PC-9 (cell line): ENCODE results near the gene ACTRT2. TPM values are rescaled to one million over a fixed set of nuclear protein-coding genes. Genes with fewer than 3 reads are reported as not detected.

Experiments used
- BruUV-seq: library from RNA; stranded (reverse); fragments of 400-500 nt; replicated peaks from 2 replicates; lab custom pipeline; 2021; lab: Mats Ljungman, UMichigan
- CTCF ChIA-PET: fragments of 300-600 bp; sonication (Branson Sonifier 250); formaldehyde crosslinking; loops from one replicate; lab custom pipeline; 2022; ENCODE audit warnings: antibody characterized with exemption; lab: Charles Lee
- POLR2A ChIA-PET: fragments of 300-600 bp; sonication (Branson Sonifier 250); formaldehyde crosslinking; loops from one replicate; lab custom pipeline; 2022; ENCODE audit warnings: antibody characterized with exemption; ENCODE audit not compliant: unreplicated experiment; lab: Charles Lee
- DNase-seq, 2 experiments: peaks; one replicate each; pipeline versions ENCODE4 v3.0.0 to v3.0.0-alpha.2; 2015 to 2022; ENCODE audit warnings: mixed read lengths in 1 of 2
- H2AFZ ChIP-seq: fragments of 200-600 bp; sonication (generic); 2 replicates; pipeline ENCODE4 v1.8.1; 2017; ENCODE audit warnings: antibody characterized with exemption
- H3F3A ChIP-seq: fragments of 200-600 bp; sonication (generic); 2 replicates; pipeline ENCODE4 v1.8.1; 2017; ENCODE audit warnings: antibody characterized with exemption, mild to moderate bottlenecking, low read depth; ENCODE audit not compliant: insufficient read depth
- H3K27ac ChIP-seq: fragments of 200-600 bp; sonication (generic); 2 replicates; pipeline ENCODE4 v1.6.1; 2016; ENCODE audit warnings: mixed run types
- H3K27me3 ChIP-seq: fragments of 200-600 bp; sonication (generic); 2 replicates; pipeline ENCODE4 v1.6.1; 2016; ENCODE audit warnings: low read depth, mixed run types; ENCODE audit not compliant: insufficient read depth
- H3K36me3 ChIP-seq: fragments of 200-600 bp; sonication (generic); 2 replicates; pipeline ENCODE4 v1.6.1; 2016; ENCODE audit warnings: low read depth, mixed run types
- H3K4me1 ChIP-seq: fragments of 200-600 bp; sonication (generic); replicated peaks from 2 replicates; pipeline ENCODE4 v1.6.1; 2016; ENCODE audit warnings: mixed run types; ENCODE audit not compliant: insufficient read depth
- H3K4me2 ChIP-seq: fragments of 200-600 bp; sonication (generic); 2 replicates; pipeline ENCODE4 v1.6.1; 2017; ENCODE audit warnings: mixed run types
- H3K4me3 ChIP-seq: fragments of 200-600 bp; sonication (generic); 2 replicates; pipeline ENCODE4 v1.6.1; 2016; ENCODE audit warnings: mixed run types
- H3K79me2 ChIP-seq: fragments of 200-600 bp; sonication (generic); 2 replicates; pipeline ENCODE4 v1.6.1; 2017; ENCODE audit warnings: low read depth, mixed run types
- H3K9me2 ChIP-seq: fragments of 200-600 bp; sonication (generic); 2 replicates; pipeline ENCODE4 v1.8.1; 2017; ENCODE audit warnings: mild to moderate bottlenecking; ENCODE audit not compliant: insufficient read depth
- H3K9me3 ChIP-seq: fragments of 200-600 bp; sonication (generic); 2 replicates; pipeline ENCODE4 v1.8.1; 2016; ENCODE audit warnings: low read depth; ENCODE audit not compliant: insufficient read depth
- H4K20me1 ChIP-seq: fragments of 200-600 bp; sonication (generic); 2 replicates; pipeline ENCODE4 v1.8.1; 2017; ENCODE audit not compliant: insufficient read depth
- EZH2 ChIP-seq: fragments of 200-600 bp; sonication (generic); IDR thresholded peaks from 2 replicates; pipeline ENCODE4 v1.8.0; 2017; ENCODE audit warnings: antibody characterized with exemption, low read depth
- intact Hi-C: fragments of 100-400 bp; cut with micrococcal nuclease; formaldehyde crosslinking; loops from one replicate; pipeline ENCODE4 v1.10.0; 2022; ENCODE audit not compliant: unreplicated experiment
- total RNA-seq: library from RNA; stranded (reverse); gene quantifications from 2 replicates; pipeline ENCODE4 v1.2.3, GENCODE V29; 2021
- TF ChIP-seq, protein P1 (sequence below): fragments of 200-600 bp; sonication (generic); conservative IDR thresholded peaks from 2 replicates; pipeline ENCODE4 v1.6.1; 2017; ENCODE audit warnings: mixed run types, antibody characterized with exemption, mild to moderate bottlenecking, moderate library complexity

Gene ACTRT2
- total RNA-seq, 1 experiment from 2014 or later = not detected

DNA sequence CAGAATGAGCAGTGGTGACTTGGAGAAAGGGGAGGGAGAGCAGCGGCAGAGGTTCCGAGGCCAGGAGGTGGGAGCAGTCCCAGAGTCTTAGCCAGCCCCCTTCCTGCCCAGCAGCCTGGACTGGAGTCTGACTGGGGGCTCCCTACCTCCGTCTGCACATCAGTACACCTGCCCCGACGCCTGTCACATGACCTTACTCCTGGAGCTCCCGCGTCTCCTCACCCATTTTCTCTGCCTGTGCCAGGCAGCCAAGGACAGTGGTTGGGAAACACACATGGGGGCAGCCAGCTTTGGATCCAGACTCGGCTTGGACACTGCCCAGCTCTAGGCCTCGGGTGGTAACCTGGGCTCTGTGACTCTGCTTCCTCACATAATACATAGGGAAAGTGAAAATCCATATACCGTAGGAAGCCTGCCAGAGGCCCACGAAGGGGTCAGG is 16.9 kb downstream of the ACTRT2 start:
- intact Hi-C loops = no loop called here
- Histone ChIP-seq H4K20me1 (no peaks in the 10 kb centered on the region; the same call in 1 of the 2 replicates), H3K4me3 (no peak overlapping the region), H3K4me2 (no peak overlapping the region), H3K4me1 (no peaks in the 10 kb centered on the region), H3K36me3 (no peaks in the 10 kb centered on the region), H3K9me2 (no peaks in the 10 kb centered on the region), H3K27me3 (peaks cover 96% of the 10 kb centered on the region), H3K79me2 (no peaks in the 10 kb centered on the region), H3K9me3 (no peaks in the 10 kb centered on the region), H2AFZ (no peak overlapping the region), H3F3A (no peaks in the 10 kb centered on the region), H3K27ac (no peak overlapping the region)
- TF ChIP-seq, protein P1, sequence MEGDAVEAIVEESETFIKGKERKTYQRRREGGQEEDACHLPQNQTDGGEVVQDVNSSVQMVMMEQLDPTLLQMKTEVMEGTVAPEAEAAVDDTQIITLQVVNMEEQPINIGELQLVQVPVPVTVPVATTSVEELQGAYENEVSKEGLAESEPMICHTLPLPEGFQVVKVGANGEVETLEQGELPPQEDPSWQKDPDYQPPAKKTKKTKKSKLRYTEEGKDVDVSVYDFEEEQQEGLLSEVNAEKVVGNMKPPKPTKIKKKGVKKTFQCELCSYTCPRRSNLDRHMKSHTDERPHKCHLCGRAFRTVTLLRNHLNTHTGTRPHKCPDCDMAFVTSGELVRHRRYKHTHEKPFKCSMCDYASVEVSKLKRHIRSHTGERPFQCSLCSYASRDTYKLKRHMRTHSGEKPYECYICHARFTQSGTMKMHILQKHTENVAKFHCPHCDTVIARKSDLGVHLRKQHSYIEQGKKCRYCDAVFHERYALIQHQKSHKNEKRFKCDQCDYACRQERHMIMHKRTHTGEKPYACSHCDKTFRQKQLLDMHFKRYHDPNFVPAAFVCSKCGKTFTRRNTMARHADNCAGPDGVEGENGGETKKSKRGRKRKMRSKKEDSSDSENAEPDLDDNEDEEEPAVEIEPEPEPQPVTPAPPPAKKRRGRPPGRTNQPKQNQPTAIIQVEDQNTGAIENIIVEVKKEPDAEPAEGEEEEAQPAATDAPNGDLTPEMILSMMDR = no peak
- no peak for TF ChIP-seq EZH2
- BruUV-seq = no TSS peak
- no peak for DNase-seq
- ChIA-PET CTCF (no interaction called here), POLR2A (no interaction called here)

DNA sequence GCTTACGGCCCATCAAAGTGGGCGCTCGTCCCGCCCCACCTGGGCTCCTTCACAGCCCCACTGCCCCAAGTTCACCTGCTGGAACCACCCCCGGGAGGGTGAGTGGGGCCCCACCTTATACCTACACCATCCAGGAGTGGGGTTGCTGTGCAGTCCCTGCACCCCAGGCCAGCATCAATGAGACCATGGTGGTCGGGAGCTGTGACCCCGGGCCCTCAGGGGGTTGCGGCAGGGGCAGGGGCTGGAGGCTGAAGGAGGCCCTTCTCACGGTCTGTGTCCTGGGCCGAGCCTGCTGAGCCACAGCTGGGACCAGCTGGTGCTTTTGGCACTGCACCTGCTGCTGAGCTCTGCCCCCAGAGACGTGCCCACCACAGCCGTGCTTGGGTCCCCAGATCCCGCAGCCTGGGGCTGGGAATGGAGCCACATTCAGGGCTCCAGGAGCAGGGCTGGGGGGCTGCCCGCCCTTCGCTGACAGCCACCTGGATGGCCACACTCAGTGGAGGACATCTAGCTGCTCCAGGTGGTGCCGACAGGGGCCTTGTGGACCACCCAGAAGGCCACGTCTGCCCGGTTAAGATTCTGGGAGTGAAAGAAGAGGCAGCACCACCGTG is 17.4 kb downstream of the ACTRT2 start:
- Histone ChIP-seq H3K27me3 (peaks cover 96% of the 10 kb centered on the region), H3K9me3 (no peaks in the 10 kb centered on the region), H3K4me2 (no peak overlapping the region), H3K36me3 (no peaks in the 10 kb centered on the region), H3K4me3 (no peak overlapping the region), H4K20me1 (no peaks in the 10 kb centered on the region; the same call in 1 of the 2 replicates), H3K9me2 (no peaks in the 10 kb centered on the region), H3K4me1 (no peaks in the 10 kb centered on the region), H3K27ac (no peak overlapping the region), H3K79me2 (no peaks in the 10 kb centered on the region), H3F3A (no peaks in the 10 kb centered on the region), H2AFZ (no peak overlapping the region)
- intact Hi-C loops = no loop called here
- BruUV-seq = no TSS peak
- no peak for DNase-seq
- TF ChIP-seq, protein P1 = no peak
- TF ChIP-seq EZH2 = no peak
- POLR2A ChIA-PET = no interaction called here
- CTCF ChIA-PET = interaction anchor here (0.6 kb wide), 1 partner anchor 71 kb away, joined by 3 read pairs; no protein-coding TSS in a partner anchor

DNA sequence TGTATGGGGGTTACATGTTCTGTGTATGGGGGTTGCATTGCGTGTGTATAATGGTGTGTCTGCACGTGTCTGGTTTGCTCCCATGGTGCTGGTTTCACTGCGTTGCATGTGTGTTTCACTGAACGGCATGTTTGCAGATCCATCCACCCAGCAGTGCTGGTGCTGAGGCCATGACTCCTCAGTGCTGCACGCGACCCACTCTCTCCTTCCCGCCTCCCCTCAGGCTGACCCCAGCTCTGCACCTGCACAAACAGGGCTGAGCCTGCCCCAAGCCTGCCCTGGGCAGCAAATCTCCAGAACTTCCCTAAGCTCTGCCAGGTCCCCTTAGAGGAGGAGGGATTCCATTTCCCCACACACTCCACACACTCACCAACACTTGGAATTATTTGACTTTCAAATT is 18.7 kb downstream of the ACTRT2 start:
- H3K4me3 ChIP-seq = no peak overlapping the region
- H3K9me2 ChIP-seq = no peaks in the 10 kb centered on the region
- no peaks in the 10 kb centered on the region for H3K9me3 ChIP-seq
- no peaks in the 10 kb centered on the region; the same call in 1 of the 2 replicates for H4K20me1 ChIP-seq
- H3K79me2 ChIP-seq = no peaks in the 10 kb centered on the region
- intact Hi-C loops = no loop called here
- H3K27ac ChIP-seq = no peak overlapping the region
- no peaks in the 10 kb centered on the region for H3F3A ChIP-seq
- no peak overlapping the region for H3K4me2 ChIP-seq
- TF ChIP-seq, protein P1 = no peak
- TF ChIP-seq EZH2 = no peak
- H3K27me3 ChIP-seq = peaks cover 96% of the 10 kb centered on the region
- no peak overlapping the region for H2AFZ ChIP-seq
- DNase-seq = no peak
- no TSS peak for BruUV-seq
- H3K36me3 ChIP-seq = no peaks in the 10 kb centered on the region
- ChIA-PET POLR2A (no interaction called here), CTCF (no interaction called here)
- no peaks in the 10 kb centered on the region for H3K4me1 ChIP-seq
